HEK293 (cell line): ENCODE data around the gene STUB1.

Experiments
- BCL11A ChIP-seq: fragments of 450-650 bp; formaldehyde crosslinking; IDR thresholded peaks from 2 replicates; pipeline ENCODE4 v1.5.1; 2016; ENCODE audit warnings: low read depth, missing biosample characterization, missing genetic modification characterization
- GFI1B ChIP-seq: fragments of 450-650 bp; formaldehyde crosslinking; IDR thresholded peaks from 2 replicates; pipeline ENCODE4 v1.5.1; 2016; ENCODE audit warnings: missing biosample characterization, missing genetic modification characterization
- GLI2 ChIP-seq: fragments of 450-650 bp; formaldehyde crosslinking; IDR thresholded peaks from 2 replicates; pipeline ENCODE4; 2017; ENCODE audit warnings: missing biosample characterization, missing genetic modification characterization, low read depth, borderline replicate concordance
- ZBTB8A ChIP-seq: fragments of 450-650 bp; formaldehyde crosslinking; IDR thresholded peaks from 2 replicates; pipeline ENCODE4 v1.5.1; 2016; ENCODE audit warnings: missing biosample characterization, missing genetic modification characterization
- ZEB2 ChIP-seq: fragments of 450-650 bp; formaldehyde crosslinking; IDR thresholded peaks from 2 replicates; pipeline ENCODE4 v1.5.1; 2016; ENCODE audit warnings: missing biosample characterization, missing genetic modification characterization
- ZNF112 ChIP-seq: fragments of 450-650 bp; formaldehyde crosslinking; IDR thresholded peaks from 2 replicates; pipeline ENCODE4 v1.5.0; 2017; ENCODE audit warnings: missing biosample characterization, missing genetic modification characterization
- ZNF169 ChIP-seq: fragments of 450-650 bp; formaldehyde crosslinking; IDR thresholded peaks from 2 replicates; pipeline ENCODE4 v1.5.1; 2016; ENCODE audit warnings: missing biosample characterization, missing genetic modification characterization
- ZNF184 ChIP-seq: fragments of 450-650 bp; IDR thresholded peaks from 2 replicates; pipeline ENCODE4 v1.5.1; 2018; ENCODE audit warnings: missing biosample characterization, mild to moderate bottlenecking, missing genetic modification characterization
- ZNF19 ChIP-seq: fragments of 450-650 bp; formaldehyde crosslinking; IDR thresholded peaks from 2 replicates; pipeline ENCODE4; 2016; ENCODE audit warnings: missing biosample characterization, missing genetic modification characterization, low read depth
- ZNF274 ChIP-seq, 2 experiments: fragments of 200-500 bp in 1 of 2; fragments of 450-650 bp in 1 of 2; sonication (Bioruptor generic) in 1 of 2; formaldehyde crosslinking in 1 of 2; IDR thresholded peaks; 2 replicates each; pipeline versions ENCODE4 v1.5.1 to v1.6.1; 2014 to 2016; ENCODE audit warnings: borderline replicate concordance in 1 of 2, inconsistent platforms in 1 of 2, low read length in 1 of 2, missing biosample characterization in 1 of 2, missing genetic modification characterization in 1 of 2
- ZNF302 ChIP-seq: fragments of 450-650 bp; formaldehyde crosslinking; IDR thresholded peaks from 2 replicates; pipeline ENCODE4 v1.5.1; 2016; ENCODE audit warnings: missing biosample characterization, missing genetic modification characterization, low read depth
- ZNF354C ChIP-seq: fragments of 450-650 bp; formaldehyde crosslinking; IDR thresholded peaks from 2 replicates; pipeline ENCODE4 v1.5.1; 2016; ENCODE audit warnings: missing biosample characterization, missing genetic modification characterization, low read depth, borderline replicate concordance
- ZNF394 ChIP-seq: fragments of 450-650 bp; formaldehyde crosslinking; IDR thresholded peaks from 2 replicates; pipeline ENCODE4 v1.5.1; 2016; ENCODE audit warnings: missing biosample characterization, missing genetic modification characterization, mild to moderate bottlenecking, moderate library complexity, borderline replicate concordance
- ZNF416 ChIP-seq: fragments of 450-650 bp; formaldehyde crosslinking; IDR thresholded peaks from 2 replicates; pipeline ENCODE4 v1.5.1; 2016; ENCODE audit warnings: missing biosample characterization, missing genetic modification characterization
- ZNF433 ChIP-seq: fragments of 450-650 bp; formaldehyde crosslinking; IDR thresholded peaks from 2 replicates; pipeline ENCODE4 v1.5.1; 2016; ENCODE audit warnings: missing biosample characterization, missing genetic modification characterization, low read depth
- ZNF514 ChIP-seq: fragments of 450-650 bp; formaldehyde crosslinking; IDR thresholded peaks from 2 replicates; pipeline ENCODE4 v1.5.1; 2016; ENCODE audit warnings: missing biosample characterization, missing genetic modification characterization
- ZNF521 ChIP-seq: fragments of 450-650 bp; formaldehyde crosslinking; IDR thresholded peaks from 2 replicates; pipeline ENCODE4 v1.5.1; 2017; ENCODE audit warnings: missing biosample characterization, mild to moderate bottlenecking, missing genetic modification characterization
- ZNF530 ChIP-seq: fragments of 450-650 bp; formaldehyde crosslinking; IDR thresholded peaks from 2 replicates; pipeline ENCODE4 v1.5.1; 2016; ENCODE audit warnings: low read depth, missing biosample characterization, missing genetic modification characterization
- ZNF544 ChIP-seq: fragments of 450-650 bp; formaldehyde crosslinking; IDR thresholded peaks from 2 replicates; pipeline ENCODE4 v1.5.0; 2017; ENCODE audit warnings: missing biosample characterization, missing genetic modification characterization
- ZNF558 ChIP-seq: fragments of 450-650 bp; formaldehyde crosslinking; IDR thresholded peaks from 2 replicates; pipeline ENCODE4 v1.5.1; 2016; ENCODE audit warnings: missing biosample characterization, missing genetic modification characterization
- ZNF561 ChIP-seq: fragments of 450-650 bp; IDR thresholded peaks from 2 replicates; pipeline ENCODE4 v1.5.1; 2018; ENCODE audit warnings: missing biosample characterization, missing genetic modification characterization, borderline replicate concordance
- ZNF658 ChIP-seq: fragments of 450-650 bp; formaldehyde crosslinking; IDR thresholded peaks from 2 replicates; pipeline ENCODE4; 2016; ENCODE audit warnings: missing biosample characterization, missing genetic modification characterization
- ZNF677 ChIP-seq: fragments of 450-650 bp; IDR thresholded peaks from 2 replicates; pipeline ENCODE4 v1.5.0; 2018; ENCODE audit warnings: missing biosample characterization, mild to moderate bottlenecking, missing genetic modification characterization, moderate library complexity
- ZNF76 ChIP-seq: fragments of 450-650 bp; formaldehyde crosslinking; IDR thresholded peaks from 2 replicates; pipeline ENCODE4; 2016; ENCODE audit warnings: low read depth, missing biosample characterization, missing genetic modification characterization, borderline replicate concordance
- ZNF791 ChIP-seq: fragments of 450-650 bp; formaldehyde crosslinking; IDR thresholded peaks from 2 replicates; pipeline ENCODE4 v1.5.1; 2016; ENCODE audit warnings: missing biosample characterization, missing genetic modification characterization
- ZSCAN16 ChIP-seq: fragments of 450-650 bp; formaldehyde crosslinking; IDR thresholded peaks from 2 replicates; pipeline ENCODE4 v1.5.1; 2016; ENCODE audit warnings: missing biosample characterization, missing genetic modification characterization
- ZXDB ChIP-seq: fragments of 450-650 bp; formaldehyde crosslinking; IDR thresholded peaks from 2 replicates; pipeline ENCODE4 v1.5.1; 2016; ENCODE audit warnings: missing biosample characterization, missing genetic modification characterization
- TF ChIP-seq, protein P1 (sequence below): fragments of 450-650 bp; formaldehyde crosslinking; IDR thresholded peaks from 2 replicates; pipeline ENCODE4 v1.5.1; 2016; ENCODE audit warnings: missing biosample characterization, missing genetic modification characterization
- TF ChIP-seq, protein P2 (sequence below): fragments of 450-650 bp; formaldehyde crosslinking; IDR thresholded peaks from 2 replicates; pipeline ENCODE4 v1.5.1; 2016; ENCODE audit warnings: missing biosample characterization, missing genetic modification characterization
- TF ChIP-seq, protein P3 (sequence below): fragments of 450-650 bp; IDR thresholded peaks from 2 replicates; pipeline ENCODE4 v1.5.1; 2018; ENCODE audit warnings: missing biosample characterization, mild to moderate bottlenecking, missing genetic modification characterization
- TF ChIP-seq, protein P4 (sequence below): fragments of 450-650 bp; formaldehyde crosslinking; IDR thresholded peaks from 2 replicates; pipeline ENCODE4 v1.5.1; 2016; ENCODE audit warnings: missing biosample characterization, missing genetic modification characterization
- TF ChIP-seq, protein P5 (sequence below): fragments of 450-650 bp; formaldehyde crosslinking; IDR thresholded peaks from 2 replicates; pipeline ENCODE4 v1.5.1; 2016; ENCODE audit warnings: missing biosample characterization, missing genetic modification characterization

The STUB1 gene

DNA sequence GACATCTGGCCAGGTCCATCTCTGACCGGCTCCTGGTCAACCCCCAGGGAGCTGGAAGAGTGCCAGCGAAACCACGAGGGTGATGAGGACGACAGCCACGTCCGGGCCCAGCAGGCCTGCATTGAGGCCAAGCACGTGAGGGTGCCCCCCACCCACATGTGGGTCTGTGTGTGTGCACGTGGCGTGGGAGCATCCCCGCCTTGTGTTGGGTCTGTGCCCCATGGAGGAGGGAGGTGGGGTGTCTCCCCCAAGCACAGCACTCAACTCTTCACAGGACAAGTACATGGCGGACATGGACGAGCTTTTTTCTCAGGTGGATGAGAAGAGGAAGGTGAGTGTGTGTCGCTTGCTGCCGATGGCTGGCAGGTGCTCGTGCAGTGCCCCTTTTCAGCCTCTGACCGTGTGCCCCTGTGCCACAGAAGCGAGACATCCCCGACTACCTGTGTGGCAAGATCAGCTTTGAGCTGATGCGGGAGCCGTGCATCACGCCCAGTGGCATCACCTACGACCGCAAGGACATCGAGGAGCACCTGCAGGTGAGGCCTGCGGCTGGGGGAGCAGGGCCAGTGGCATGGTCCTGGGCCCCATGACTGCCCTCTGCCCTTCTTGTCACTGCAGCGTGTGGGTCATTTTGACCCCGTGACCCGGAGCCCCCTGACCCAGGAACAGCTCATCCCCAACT is 1.7 kb downstream of the STUB1 start (continued):
- TF ChIP-seq ZBTB8A (tag by site-specific recombination) (peak; percentile 77), ZNF530 (tag by site-specific recombination) (no peak), ZNF677 (no peak), ZNF521 (tag by site-specific recombination) (no peak), ZNF112 (tag by site-specific recombination) (no peak), ZNF558 (no peak), ZNF354C (tag by site-specific recombination) (no peak), ZNF433 (tag by site-specific recombination) (no peak), GFI1B (tag by site-specific recombination) (no peak), ZNF544 (tag by site-specific recombination) (no peak), ZSCAN16 (no peak), ZNF184 (tag by site-specific recombination) (peak; percentile 7; the same call in 1 of the 2 replicates), BCL11A (tag by site-specific recombination) (peak; percentile 85), ZNF561 (0 out of 2 replicates have a peak, but pooled peaks have one; percentile 54), ZXDB (peak; percentile 82), ZNF169 (tag by site-specific recombination) (no peak), ZNF274 (IDR thresholded peaks at IDR 0.05; ENCODE audit: low read length) (no peak), ZNF274 (tag by site-specific recombination; IDR thresholded peaks at IDR 0.05; ENCODE audit: borderline replicate concordance) (no peak), ZNF19 (tag by site-specific recombination) (no peak), GLI2 (no peak), ZNF394 (tag by site-specific recombination) (no peak), ZNF514 (no peak), ZNF302 (tag by site-specific recombination) (no peak), ZNF76 (tag by site-specific recombination) (0 out of 2 replicates have a peak, but pooled peaks have one; percentile 26), ZNF658 (tag by site-specific recombination) (no peak), ZEB2 (tag by site-specific recombination) (peak; percentile 87; the same call in 1 of the 2 replicates), ZNF416 (tag by site-specific recombination) (no peak), ZNF791 (tag by site-specific recombination) (no peak)
- TF ChIP-seq, protein P1, sequence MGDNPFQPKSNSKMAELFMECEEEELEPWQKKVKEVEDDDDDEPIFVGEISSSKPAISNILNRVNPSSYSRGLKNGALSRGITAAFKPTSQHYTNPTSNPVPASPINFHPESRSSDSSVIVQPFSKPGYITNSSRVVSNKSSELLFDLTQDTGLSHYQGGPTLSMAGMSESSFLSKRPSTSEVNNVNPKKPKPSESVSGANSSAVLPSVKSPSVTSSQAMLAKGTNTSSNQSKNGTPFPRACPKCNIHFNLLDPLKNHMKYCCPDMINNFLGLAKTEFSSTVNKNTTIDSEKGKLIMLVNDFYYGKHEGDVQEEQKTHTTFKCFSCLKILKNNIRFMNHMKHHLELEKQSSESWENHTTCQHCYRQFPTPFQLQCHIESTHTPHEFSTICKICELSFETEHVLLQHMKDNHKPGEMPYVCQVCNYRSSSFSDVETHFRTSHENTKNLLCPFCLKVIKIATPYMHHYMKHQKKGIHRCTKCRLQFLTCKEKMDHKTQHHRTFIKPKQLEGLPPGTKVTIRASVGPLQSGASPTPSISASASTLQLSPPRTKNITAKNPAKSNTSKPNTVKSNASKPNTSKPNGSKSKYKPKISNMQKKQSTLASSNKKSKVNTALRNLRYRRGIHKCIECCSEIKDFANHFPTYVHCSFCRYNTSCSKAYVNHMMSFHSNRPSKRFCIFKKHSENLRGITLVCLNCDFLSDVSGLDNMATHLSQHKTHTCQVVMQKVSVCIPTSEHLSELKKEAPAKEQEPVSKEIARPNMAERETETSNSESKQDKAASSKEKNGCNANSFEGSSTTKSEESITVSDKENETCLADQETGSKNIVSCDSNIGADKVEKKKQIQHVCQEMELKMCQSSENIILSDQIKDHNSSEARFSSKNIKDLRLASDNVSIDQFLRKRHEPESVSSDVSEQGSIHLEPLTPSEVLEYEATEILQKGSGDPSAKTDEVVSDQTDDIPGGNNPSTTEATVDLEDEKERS (tag by site-specific recombination): no peak
- TF ChIP-seq, protein P2, sequence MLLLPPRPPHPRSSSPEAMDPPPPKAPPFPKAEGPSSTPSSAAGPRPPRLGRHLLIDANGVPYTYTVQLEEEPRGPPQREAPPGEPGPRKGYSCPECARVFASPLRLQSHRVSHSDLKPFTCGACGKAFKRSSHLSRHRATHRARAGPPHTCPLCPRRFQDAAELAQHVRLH (tag by site-specific recombination): peak; percentile 32; the same call in 1 of the 2 replicates
- TF ChIP-seq, protein P3, sequence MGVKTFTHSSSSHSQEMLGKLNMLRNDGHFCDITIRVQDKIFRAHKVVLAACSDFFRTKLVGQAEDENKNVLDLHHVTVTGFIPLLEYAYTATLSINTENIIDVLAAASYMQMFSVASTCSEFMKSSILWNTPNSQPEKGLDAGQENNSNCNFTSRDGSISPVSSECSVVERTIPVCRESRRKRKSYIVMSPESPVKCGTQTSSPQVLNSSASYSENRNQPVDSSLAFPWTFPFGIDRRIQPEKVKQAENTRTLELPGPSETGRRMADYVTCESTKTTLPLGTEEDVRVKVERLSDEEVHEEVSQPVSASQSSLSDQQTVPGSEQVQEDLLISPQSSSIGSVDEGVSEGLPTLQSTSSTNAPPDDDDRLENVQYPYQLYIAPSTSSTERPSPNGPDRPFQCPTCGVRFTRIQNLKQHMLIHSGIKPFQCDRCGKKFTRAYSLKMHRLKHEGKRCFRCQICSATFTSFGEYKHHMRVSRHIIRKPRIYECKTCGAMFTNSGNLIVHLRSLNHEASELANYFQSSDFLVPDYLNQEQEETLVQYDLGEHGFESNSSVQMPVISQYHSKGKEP: 0 out of 2 replicates have a peak, but pooled peaks have one; percentile 47
- TF ChIP-seq, protein P4, sequence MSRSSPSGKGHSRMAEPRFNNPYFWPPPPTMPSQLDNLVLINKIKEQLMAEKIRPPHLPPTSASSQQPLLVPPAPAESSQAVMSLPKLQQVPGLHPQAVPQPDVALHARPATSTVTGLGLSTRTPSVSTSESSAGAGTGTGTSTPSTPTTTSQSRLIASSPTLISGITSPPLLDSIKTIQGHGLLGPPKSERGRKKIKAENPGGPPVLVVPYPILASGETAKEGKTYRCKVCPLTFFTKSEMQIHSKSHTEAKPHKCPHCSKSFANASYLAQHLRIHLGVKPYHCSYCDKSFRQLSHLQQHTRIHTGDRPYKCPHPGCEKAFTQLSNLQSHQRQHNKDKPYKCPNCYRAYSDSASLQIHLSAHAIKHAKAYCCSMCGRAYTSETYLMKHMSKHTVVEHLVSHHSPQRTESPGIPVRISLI: no peak
- TF ChIP-seq, protein P5, sequence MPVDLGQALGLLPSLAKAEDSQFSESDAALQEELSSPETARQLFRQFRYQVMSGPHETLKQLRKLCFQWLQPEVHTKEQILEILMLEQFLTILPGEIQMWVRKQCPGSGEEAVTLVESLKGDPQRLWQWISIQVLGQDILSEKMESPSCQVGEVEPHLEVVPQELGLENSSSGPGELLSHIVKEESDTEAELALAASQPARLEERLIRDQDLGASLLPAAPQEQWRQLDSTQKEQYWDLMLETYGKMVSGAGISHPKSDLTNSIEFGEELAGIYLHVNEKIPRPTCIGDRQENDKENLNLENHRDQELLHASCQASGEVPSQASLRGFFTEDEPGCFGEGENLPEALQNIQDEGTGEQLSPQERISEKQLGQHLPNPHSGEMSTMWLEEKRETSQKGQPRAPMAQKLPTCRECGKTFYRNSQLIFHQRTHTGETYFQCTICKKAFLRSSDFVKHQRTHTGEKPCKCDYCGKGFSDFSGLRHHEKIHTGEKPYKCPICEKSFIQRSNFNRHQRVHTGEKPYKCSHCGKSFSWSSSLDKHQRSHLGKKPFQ: peak; percentile 11; the same call in 1 of the 2 replicates
